Smooth muscle cell (in vitro differentiated cells): Measurements from ENCODE around the gene RPS3. TPM values are rescaled to one million over a fixed set of nuclear protein-coding genes. Genes with fewer than 3 reads are reported as not detected.

Experiments used
- DNase-seq: peaks from one replicate; lab custom pipeline; 2025; ENCODE audit not compliant: unreplicated experiment; lab: John Stamatoyannopoulos, UW
- H2AFZ ChIP-seq: fragments of 200-600 bp; sonication (generic); 2 replicates; pipeline ENCODE4 v1.6.0; 2016; ENCODE audit warnings: antibody characterized with exemption, low read depth, mild to moderate bottlenecking
- H3F3A ChIP-seq: fragments of 200-600 bp; sonication (generic); 2 replicates; pipeline ENCODE4 v1.6.0; 2017; ENCODE audit warnings: antibody characterized with exemption, low read depth
- H3K27ac ChIP-seq: fragments of 200-600 bp; sonication (generic); 2 replicates; pipeline ENCODE4 v1.5.1; 2016; ENCODE audit warnings: low read depth, mild to moderate bottlenecking
- H3K27me3 ChIP-seq: fragments of 200-600 bp; sonication (generic); 2 replicates; pipeline ENCODE4 v1.6.1; 2016; ENCODE audit warnings: low read depth, mild to moderate bottlenecking
- H3K36me3 ChIP-seq: fragments of 200-600 bp; sonication (generic); 2 replicates; pipeline ENCODE4 v1.5.1; 2016; ENCODE audit warnings: low read depth
- H3K4me1 ChIP-seq: fragments of 200-600 bp; sonication (generic); 2 replicates; pipeline ENCODE4 v1.5.1; 2016; ENCODE audit warnings: low read depth
- H3K4me2 ChIP-seq: fragments of 200-600 bp; sonication (generic); 2 replicates; pipeline ENCODE4 v1.6.0; 2016; ENCODE audit warnings: mild to moderate bottlenecking
- H3K4me3 ChIP-seq: fragments of 200-600 bp; sonication (generic); 2 replicates; pipeline ENCODE4 v1.5.1; 2016; ENCODE audit warnings: mild to moderate bottlenecking
- H3K79me2 ChIP-seq: fragments of 200-600 bp; sonication (generic); 2 replicates; pipeline ENCODE4 v1.6.0; 2016; ENCODE audit warnings: low read depth, mild to moderate bottlenecking
- H3K9ac ChIP-seq: fragments of 200-600 bp; sonication (generic); 2 replicates; pipeline ENCODE4 v1.6.0; 2016; ENCODE audit warnings: low read depth
- H3K9me3 ChIP-seq: fragments of 200-600 bp; sonication (generic); replicated peaks from 2 replicates; pipeline ENCODE4 v1.5.1; 2016; ENCODE audit warnings: low read depth
- H4K20me1 ChIP-seq: fragments of 200-600 bp; sonication (generic); 2 replicates; pipeline ENCODE4 v1.6.0; 2016; ENCODE audit warnings: low read depth
- CTCF ChIP-seq: fragments of 200-600 bp; sonication (generic); IDR thresholded peaks from 2 replicates; pipeline ENCODE4 v1.5.1; 2017; ENCODE audit warnings: borderline replicate concordance, mild to moderate bottlenecking, antibody characterized with exemption; ENCODE audit not compliant: insufficient read depth, poor library complexity, severe bottlenecking
- WGBS: methylation state at CpG from one replicate; pipeline ENCODE4 v1.1.7; 2016; ENCODE audit warnings: low lambda C conversion rate; 5-methylcytosine and 5-hydroxymethylcytosine counted together
- polyA plus RNA-seq: library from polyadenylated mRNA; unstranded; fragments of >200 nt; fragmentation: Nextera tagmentation; extraction: Ambion mirVana; gene quantifications from 2 replicates; pipeline ENCODE4 v1.2.1, GENCODE V29; 2016
- total RNA-seq: library from RNA; depleted of rRNA; stranded (reverse); fragments of >200 nt; gene quantifications from 2 replicates; pipeline ENCODE4 v1.2.3, GENCODE V29; 2014

Gene RPS3
- total and polyA plus RNA-seq, 2 experiments from 2014 or later = 794 to 989 TPM

- 96% methylated on average over 15 of the region's 15 CpGs for WGBS
- no peak overlapping the region for H3K9ac ChIP-seq
- TF ChIP-seq CTCF = no peak
- H3K9me3 ChIP-seq = no peaks in the 10 kb centered on the region
- no peaks in the 10 kb centered on the region for H3K79me2 ChIP-seq
- no peaks in the 10 kb centered on the region for H3K27me3 ChIP-seq
- H3K36me3 ChIP-seq = no peaks in the 10 kb centered on the region
- no peak overlapping the region for H3K27ac ChIP-seq
- no peak overlapping the region for H2AFZ ChIP-seq
- no peak overlapping the region for H3K4me2 ChIP-seq
- no peak overlapping the region for H3K4me3 ChIP-seq
- no peaks in the 10 kb centered on the region for H3F3A ChIP-seq
- H3K4me1 ChIP-seq = peaks cover 7% of the 10 kb centered on the region
- peaks cover 26% of the 10 kb centered on the region for H4K20me1 ChIP-seq
- no peak for DNase-seq
Observed at GRCh38 chr11:75422248-75423231, 23.2 kb downstream of the RPS3 start.

GRCh38 chr11:75423721-75424120, 24.4 kb downstream of the RPS3 start:
- H3K36me3 ChIP-seq = no peaks in the 10 kb centered on the region
- H3K27ac ChIP-seq = no peak overlapping the region
- no peaks in the 10 kb centered on the region for H3F3A ChIP-seq
- H3K79me2 ChIP-seq = no peaks in the 10 kb centered on the region
- TF ChIP-seq CTCF = no peak
- H3K9ac ChIP-seq = no peak overlapping the region
- no peaks in the 10 kb centered on the region for H3K27me3 ChIP-seq
- DNase-seq = no peak
- no peaks in the 10 kb centered on the region for H3K9me3 ChIP-seq
- H2AFZ ChIP-seq = no peak overlapping the region
- H3K4me1 ChIP-seq = peaks cover 7% of the 10 kb centered on the region
- H4K20me1 ChIP-seq = peaks cover 16% of the 10 kb centered on the region
- no peak overlapping the region for H3K4me3 ChIP-seq
- H3K4me2 ChIP-seq = no peak overlapping the region
- 93% methylated on average over 8 of the region's 9 CpGs for WGBS

DNA sequence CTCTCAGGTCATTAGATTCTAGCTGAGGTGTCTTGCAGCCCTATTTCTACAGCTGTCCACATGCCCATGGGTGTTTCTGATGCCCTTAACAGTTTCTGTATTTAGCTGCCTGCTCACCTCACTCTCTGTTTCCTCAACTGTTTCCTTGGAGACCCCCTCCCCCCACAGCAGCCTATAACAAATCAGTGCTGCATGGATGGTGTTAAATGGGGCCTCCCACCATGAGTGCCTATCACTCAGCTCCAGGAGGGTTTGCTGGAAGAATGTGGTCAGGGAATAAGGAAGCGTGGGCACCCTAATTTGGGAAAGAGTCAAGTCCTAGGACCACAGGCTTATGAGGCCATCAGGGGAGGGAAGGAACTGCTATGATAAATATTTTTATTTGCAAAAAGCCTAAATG, 25.1 kb downstream of the RPS3 start:
- peaks cover 7% of the 10 kb centered on the region for H3K4me1 ChIP-seq
- H3F3A ChIP-seq = no peaks in the 10 kb centered on the region
- H3K9ac ChIP-seq = no peak overlapping the region
- no peak for TF ChIP-seq CTCF
- H2AFZ ChIP-seq = no peak overlapping the region
- peaks cover 9% of the 10 kb centered on the region for H4K20me1 ChIP-seq
- 91% methylated on average over 1 of the region's 1 CpG for WGBS
- no peak overlapping the region for H3K4me2 ChIP-seq
- H3K4me3 ChIP-seq = no peak overlapping the region
- H3K79me2 ChIP-seq = no peaks in the 10 kb centered on the region
- H3K9me3 ChIP-seq = no peaks in the 10 kb centered on the region
- no peak for DNase-seq
- H3K27me3 ChIP-seq = no peaks in the 10 kb centered on the region
- no peak overlapping the region for H3K27ac ChIP-seq
- no peaks in the 10 kb centered on the region for H3K36me3 ChIP-seq
